H1 (cell line): Measurements from ENCODE around the gene RAP1GDS1. TPM values are rescaled to one million over a fixed set of nuclear protein-coding genes. Genes with fewer than 3 reads are reported as not detected.

Experiments used
- CBX5 ChIP-seq: fragments of 300-800, 300-1000 bp; sonication (generic); IDR thresholded peaks from 2 replicates; pipeline ENCODE4 v1.7.1; 2016; ENCODE audit warnings: antibody characterized with exemption, low read length, low read depth
- CBX8 ChIP-seq: fragments of 300-800, 300-1000 bp; sonication (generic); IDR thresholded peaks from 2 replicates; pipeline ENCODE4 v1.7.1; 2016; ENCODE audit warnings: low read depth, low read length, borderline replicate concordance
- CREB1 ChIP-seq: IDR thresholded peaks from 2 replicates; pipeline ENCODE4 v1.6.1; 2012; ENCODE audit warnings: inconsistent platforms
- HDAC2 ChIP-seq, 2 experiments: fragments of 300-600 bp in 1 of 2; sonication (generic) in 1 of 2; IDR thresholded peaks; 2 replicates each; pipeline ENCODE4 v1.6.1; 2011 to 2012; ENCODE audit warnings: low read depth in 2 of 2, low read length in 2 of 2, mild to moderate bottlenecking in 2 of 2, moderate library complexity in 2 of 2, borderline replicate concordance in 1 of 2, inconsistent platforms in 1 of 2
- POLR2A ChIP-seq, 2 experiments: IDR thresholded peaks; 1 replicate in 1 of 2; 2 replicates in 1 of 2; pipeline ENCODE4 v1.6.1; 2011; ENCODE audit warnings: low read depth in 2 of 2, low read length in 2 of 2, mild to moderate bottlenecking in 2 of 2; ENCODE audit errors: control extremely low read depth in 1 of 2
- RBBP5 ChIP-seq: IDR thresholded peaks from 2 replicates; pipeline ENCODE4 v1.7.1; 2012; ENCODE audit warnings: low read depth, mild to moderate bottlenecking, inconsistent platforms, low read length, moderate library complexity, borderline replicate concordance
- RFX5 ChIP-seq: IDR thresholded peaks from 2 replicates; pipeline ENCODE4 v1.6.1; 2011; ENCODE audit warnings: low read depth, low read length, improper control_type of control experiment, borderline replicate concordance
- RNF2 ChIP-seq: fragments of 200-900, 300-1000 bp; sonication (generic); IDR thresholded peaks from 2 replicates; pipeline ENCODE4 v1.7.1; 2016; ENCODE audit warnings: borderline replicate concordance, low read depth, mild to moderate bottlenecking, antibody characterized with exemption, low read length; ENCODE audit not compliant: poor library complexity, severe bottlenecking; ENCODE audit errors: missing control alignments
- TAF7 ChIP-seq: optimal IDR thresholded peaks from 2 replicates; pipeline ENCODE3; 2011; ENCODE audit warnings: low read depth, mild to moderate bottlenecking, inconsistent platforms, low read length, moderate library complexity, borderline replicate concordance
- TCF12 ChIP-seq: IDR thresholded peaks from 2 replicates; pipeline ENCODE4 v1.6.1; 2011; ENCODE audit warnings: low read depth, mild to moderate bottlenecking, low read length
- TEAD4 ChIP-seq: IDR thresholded peaks from 2 replicates; pipeline ENCODE4 v1.6.1; 2012; ENCODE audit warnings: low read depth, low read length, inconsistent platforms, mixed read lengths
- ZNF274 ChIP-seq: IDR thresholded peaks from 2 replicates; pipeline ENCODE4 v1.7.0; 2012; ENCODE audit warnings: low read length, borderline replicate concordance; ENCODE audit errors: extremely low read depth
- polyA plus RNA-seq, 7 experiments: library from polyadenylated mRNA; depleted of rRNA in 3 of 7; stranded (reverse) in 5 of 7; unstranded in 2 of 7; fragments of >200 nt in 5 of 7; fragments of 200-250 nt in 2 of 7; gene quantifications; 1 replicate in 5 of 7; 2 replicates in 1 of 7; 4 replicates in 1 of 7; pipeline versions ENCODE4 v1.2.1 to v1.2.3, GENCODE V29; 2011 to 2013; ENCODE audit warnings: missing spikeins in 2 of 7, mixed read lengths in 2 of 7
- total RNA-seq: library from RNA; stranded (reverse); fragmentation: NEBNext Ultra II Directional; extraction: Animal tissue kit (Norgen Biotek cat#: 25700); gene quantifications from 2 replicates; pipeline ENCODE4 v1.2.1, GENCODE V29; 2021
- TF ChIP-seq, protein P1 (sequence below): IDR thresholded peaks from 2 replicates; pipeline ENCODE4 v1.6.1; 2012; ENCODE audit warnings: inconsistent platforms
- TF ChIP-seq, protein P2 (sequence below): IDR thresholded peaks from 2 replicates; pipeline ENCODE4 v1.6.1; 2011; ENCODE audit warnings: low read length, improper control_type of control experiment

RAP1GDS1 gene
- total and polyA plus RNA-seq, 2 of the 8 experiments (the other 6 are each of a cell fraction or from before 2014, with no cell fraction given): 12.8 to 31.9 TPM

DNA sequence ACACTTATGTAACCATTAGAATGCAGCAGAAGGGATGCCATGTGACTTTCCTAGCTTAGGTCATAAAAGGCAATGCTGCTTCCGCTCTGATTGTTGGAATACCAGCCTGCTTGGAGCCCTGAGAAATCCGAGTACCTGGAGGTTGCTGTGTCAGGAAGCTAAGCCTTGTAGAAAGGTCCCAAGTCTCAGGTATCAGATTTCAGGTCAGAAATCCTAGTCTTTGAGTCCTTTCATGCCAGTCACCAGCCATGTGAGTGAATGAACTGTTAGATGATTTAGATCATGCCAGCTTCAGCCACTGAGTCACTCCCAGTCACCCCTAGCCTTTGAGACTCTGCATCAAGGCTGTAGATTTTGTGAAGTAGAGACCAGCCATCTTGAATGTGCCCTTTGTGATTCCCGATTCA, 23.5 kb downstream of the RAP1GDS1 start (continued):
- TF ChIP-seq TAF7 (no peak), RBBP5 (no peak), RFX5 (no peak), CBX8 (no peak), CREB1 (peak; percentile 19; the same call in 1 of the 2 replicates), TEAD4 (peak; percentile 70), RNF2 (no peak), HDAC2 (IDR thresholded peaks at IDR 0.05; ENCODE audit: borderline replicate concordance in 1 of 2, low read depth in 2 of 2, low read length in 2 of 2) (no peak), POLR2A (IDR thresholded peaks at IDR 0.05; ENCODE audit: control extremely low read depth in 1 of 2, low read depth in 2 of 2, low read length in 2 of 2) (peak in 1 of 2 experiments; percentile 42; a peak in 1 of 3 replicates), TCF12 (no peak), CBX5 (no peak), ZNF274 (no peak)
- TF ChIP-seq, protein P1, sequence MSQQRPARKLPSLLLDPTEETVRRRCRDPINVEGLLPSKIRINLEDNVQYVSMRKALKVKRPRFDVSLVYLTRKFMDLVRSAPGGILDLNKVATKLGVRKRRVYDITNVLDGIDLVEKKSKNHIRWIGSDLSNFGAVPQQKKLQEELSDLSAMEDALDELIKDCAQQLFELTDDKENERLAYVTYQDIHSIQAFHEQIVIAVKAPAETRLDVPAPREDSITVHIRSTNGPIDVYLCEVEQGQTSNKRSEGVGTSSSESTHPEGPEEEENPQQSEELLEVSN: no peak
- TF ChIP-seq, protein P2, sequence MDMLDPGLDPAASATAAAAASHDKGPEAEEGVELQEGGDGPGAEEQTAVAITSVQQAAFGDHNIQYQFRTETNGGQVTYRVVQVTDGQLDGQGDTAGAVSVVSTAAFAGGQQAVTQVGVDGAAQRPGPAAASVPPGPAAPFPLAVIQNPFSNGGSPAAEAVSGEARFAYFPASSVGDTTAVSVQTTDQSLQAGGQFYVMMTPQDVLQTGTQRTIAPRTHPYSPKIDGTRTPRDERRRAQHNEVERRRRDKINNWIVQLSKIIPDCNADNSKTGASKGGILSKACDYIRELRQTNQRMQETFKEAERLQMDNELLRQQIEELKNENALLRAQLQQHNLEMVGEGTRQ: peak; percentile 58
